Measurements from ENCODE around the gene MRM1. TPM values are rescaled to one million over a fixed set of nuclear protein-coding genes. Genes with fewer than 3 reads are reported as not detected.

MRM1 gene
- total and polyA plus RNA-seq, 9 of the 15 experiments (the other 6 are each of a cell fraction or from before 2014, with no cell fraction given): 0.61 to 28.4 (median 21.5) TPM

DNA sequence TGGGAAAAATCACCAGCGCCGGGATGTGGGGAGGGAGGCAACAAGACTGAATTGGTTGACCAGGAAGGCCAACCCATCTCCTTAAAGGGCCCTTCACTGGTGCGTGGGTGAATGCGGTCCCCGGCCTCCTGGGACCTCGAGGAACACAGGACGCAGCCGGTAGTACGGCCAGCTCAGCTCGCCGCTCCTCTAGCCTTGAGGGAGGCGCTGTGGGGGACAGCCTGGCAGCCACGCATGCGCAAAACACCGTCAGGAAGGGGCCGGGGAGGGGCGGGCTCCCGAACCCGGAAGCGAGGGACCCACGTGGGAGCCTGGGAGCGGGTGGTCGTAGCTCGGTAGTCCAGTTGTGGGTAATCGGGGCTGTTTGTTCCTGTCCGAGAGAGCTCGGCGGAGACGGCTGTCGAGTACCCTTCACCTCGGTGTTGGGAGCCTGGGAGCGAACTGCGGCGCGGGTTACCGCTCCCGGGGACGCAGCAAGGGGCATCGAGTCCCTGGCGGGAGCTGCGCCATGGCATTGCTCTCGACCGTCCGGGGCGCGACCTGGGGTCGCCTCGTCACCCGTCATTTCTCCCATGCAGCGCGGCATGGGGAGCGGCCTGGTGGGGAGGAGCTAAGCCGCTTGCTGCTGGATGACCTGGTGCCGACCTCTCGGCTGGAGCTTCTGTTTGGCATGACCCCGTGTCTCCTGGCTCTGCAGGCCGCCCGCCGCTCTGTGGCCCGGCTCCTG, at the start of gene MRM1 (continued):
- TF ChIP-seq, protein P1, sequence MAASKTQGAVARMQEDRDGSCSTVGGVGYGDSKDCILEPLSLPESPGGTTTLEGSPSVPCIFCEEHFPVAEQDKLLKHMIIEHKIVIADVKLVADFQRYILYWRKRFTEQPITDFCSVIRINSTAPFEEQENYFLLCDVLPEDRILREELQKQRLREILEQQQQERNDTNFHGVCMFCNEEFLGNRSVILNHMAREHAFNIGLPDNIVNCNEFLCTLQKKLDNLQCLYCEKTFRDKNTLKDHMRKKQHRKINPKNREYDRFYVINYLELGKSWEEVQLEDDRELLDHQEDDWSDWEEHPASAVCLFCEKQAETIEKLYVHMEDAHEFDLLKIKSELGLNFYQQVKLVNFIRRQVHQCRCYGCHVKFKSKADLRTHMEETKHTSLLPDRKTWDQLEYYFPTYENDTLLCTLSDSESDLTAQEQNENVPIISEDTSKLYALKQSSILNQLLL (CRISPR knock-in tag; IDR thresholded peaks at IDR 0.05; ENCODE audit: borderline replicate concordance): no peak
- TF ChIP-seq ESRRA (IDR thresholded peaks at IDR 0.05; ENCODE audit: borderline replicate concordance, low read depth) (peak; percentile 56), MTA3 (IDR thresholded peaks at IDR 0.05; ENCODE audit: borderline replicate concordance) (no peak), ETV6 (IDR thresholded peaks at IDR 0.05; ENCODE audit: borderline replicate concordance in 1 of 2, low read depth in 2 of 2, low read length in 1 of 2) (peak in 1 of 2 experiments; percentile 24; a peak in 1 of 4 replicates), ETV6 (CRISPR knock-in tag; IDR thresholded peaks at IDR 0.05; ENCODE audit: borderline replicate concordance) (no peak), ZNF764 (CRISPR knock-in tag; IDR thresholded peaks at IDR 0.05; ENCODE audit: low read depth) (no peak), ATF1 (CRISPR knock-in tag; IDR thresholded peaks at IDR 0.05) (no peak), ATF1 (tag; IDR thresholded peaks at IDR 0.05) (peak; percentile 68), ZNF217 (CRISPR knock-in tag; IDR thresholded peaks at IDR 0.05) (no peak), KLF1 (tag; IDR thresholded peaks at IDR 0.05) (no peak), ZNF766 (CRISPR knock-in tag; conservative IDR thresholded peaks at IDR 0.05) (no peak), NR3C1 (CRISPR knock-in tag; IDR thresholded peaks at IDR 0.05) (no peak), STAT5B (CRISPR knock-in tag; IDR thresholded peaks at IDR 0.05) (no peak), ZNF134 (CRISPR knock-in tag; conservative IDR thresholded peaks at IDR 0.05) (no peak), FOXK2 (conservative IDR thresholded peaks at IDR 0.05 in 1 of 2, IDR thresholded peaks at IDR 0.05 in 1 of 2; ENCODE audit: low read depth in 2 of 2) (peak in 1 of 2 experiments; percentile 38; a peak in 2 of 4 replicates), MAZ (CRISPR knock-in tag; conservative IDR thresholded peaks at IDR 0.05 in 1 of 2, IDR thresholded peaks at IDR 0.05 in 1 of 2) (peak; percentile 64 to 68; a peak in 3 of 4 replicates), ZNF316 (IDR thresholded peaks at IDR 0.05) (no peak), TARDBP (IDR thresholded peaks at IDR 0.05) (0 out of 2 replicates have a peak, but pooled peaks have one; percentile 42)
- TF ChIP-seq, protein P2, sequence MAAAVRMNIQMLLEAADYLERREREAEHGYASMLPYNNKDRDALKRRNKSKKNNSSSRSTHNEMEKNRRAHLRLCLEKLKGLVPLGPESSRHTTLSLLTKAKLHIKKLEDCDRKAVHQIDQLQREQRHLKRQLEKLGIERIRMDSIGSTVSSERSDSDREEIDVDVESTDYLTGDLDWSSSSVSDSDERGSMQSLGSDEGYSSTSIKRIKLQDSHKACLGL (CRISPR knock-in tag; IDR thresholded peaks at IDR 0.05; ENCODE audit: borderline replicate concordance, poor library complexity, severe bottlenecking): peak; percentile 97
- TF ChIP-seq, protein P3, sequence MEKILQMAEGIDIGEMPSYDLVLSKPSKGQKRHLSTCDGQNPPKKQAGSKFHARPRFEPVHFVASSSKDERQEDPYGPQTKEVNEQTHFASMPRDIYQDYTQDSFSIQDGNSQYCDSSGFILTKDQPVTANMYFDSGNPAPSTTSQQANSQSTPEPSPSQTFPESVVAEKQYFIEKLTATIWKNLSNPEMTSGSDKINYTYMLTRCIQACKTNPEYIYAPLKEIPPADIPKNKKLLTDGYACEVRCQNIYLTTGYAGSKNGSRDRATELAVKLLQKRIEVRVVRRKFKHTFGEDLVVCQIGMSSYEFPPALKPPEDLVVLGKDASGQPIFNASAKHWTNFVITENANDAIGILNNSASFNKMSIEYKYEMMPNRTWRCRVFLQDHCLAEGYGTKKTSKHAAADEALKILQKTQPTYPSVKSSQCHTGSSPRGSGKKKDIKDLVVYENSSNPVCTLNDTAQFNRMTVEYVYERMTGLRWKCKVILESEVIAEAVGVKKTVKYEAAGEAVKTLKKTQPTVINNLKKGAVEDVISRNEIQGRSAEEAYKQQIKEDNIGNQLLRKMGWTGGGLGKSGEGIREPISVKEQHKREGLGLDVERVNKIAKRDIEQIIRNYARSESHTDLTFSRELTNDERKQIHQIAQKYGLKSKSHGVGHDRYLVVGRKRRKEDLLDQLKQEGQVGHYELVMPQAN (IDR thresholded peaks at IDR 0.05; ENCODE audit: borderline replicate concordance): peak; percentile 99
- TF ChIP-seq, protein P4, sequence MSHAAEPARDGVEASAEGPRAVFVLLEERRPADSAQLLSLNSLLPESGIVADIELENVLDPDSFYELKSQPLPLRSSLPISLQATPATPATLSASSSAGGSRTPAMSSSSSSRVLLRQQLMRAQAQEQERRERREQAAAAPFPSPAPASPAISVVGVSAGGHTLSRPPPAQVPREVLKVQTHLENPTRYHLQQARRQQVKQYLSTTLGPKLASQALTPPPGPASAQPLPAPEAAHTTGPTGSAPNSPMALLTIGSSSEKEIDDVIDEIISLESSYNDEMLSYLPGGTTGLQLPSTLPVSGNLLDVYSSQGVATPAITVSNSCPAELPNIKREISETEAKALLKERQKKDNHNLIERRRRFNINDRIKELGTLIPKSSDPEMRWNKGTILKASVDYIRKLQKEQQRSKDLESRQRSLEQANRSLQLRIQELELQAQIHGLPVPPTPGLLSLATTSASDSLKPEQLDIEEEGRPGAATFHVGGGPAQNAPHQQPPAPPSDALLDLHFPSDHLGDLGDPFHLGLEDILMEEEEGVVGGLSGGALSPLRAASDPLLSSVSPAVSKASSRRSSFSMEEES (CRISPR knock-in tag; IDR thresholded peaks at IDR 0.05): no peak
- TF ChIP-seq, protein P5, sequence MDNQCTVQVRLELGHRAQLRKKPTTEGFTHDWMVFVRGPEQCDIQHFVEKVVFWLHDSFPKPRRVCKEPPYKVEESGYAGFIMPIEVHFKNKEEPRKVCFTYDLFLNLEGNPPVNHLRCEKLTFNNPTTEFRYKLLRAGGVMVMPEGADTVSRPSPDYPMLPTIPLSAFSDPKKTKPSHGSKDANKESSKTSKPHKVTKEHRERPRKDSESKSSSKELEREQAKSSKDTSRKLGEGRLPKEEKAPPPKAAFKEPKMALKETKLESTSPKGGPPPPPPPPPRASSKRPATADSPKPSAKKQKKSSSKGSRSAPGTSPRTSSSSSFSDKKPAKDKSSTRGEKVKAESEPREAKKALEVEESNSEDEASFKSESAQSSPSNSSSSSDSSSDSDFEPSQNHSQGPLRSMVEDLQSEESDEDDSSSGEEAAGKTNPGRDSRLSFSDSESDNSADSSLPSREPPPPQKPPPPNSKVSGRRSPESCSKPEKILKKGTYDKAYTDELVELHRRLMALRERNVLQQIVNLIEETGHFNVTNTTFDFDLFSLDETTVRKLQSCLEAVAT (IDR thresholded peaks at IDR 0.05): peak in 1 of 2 experiments; percentile 68; a peak in 1 of 4 replicates
